HCEC 1CT (cell line): Measurements from ENCODE around the gene RIF1.
A peak's percentile ranks its signal among the peaks of the same experiment; 100 is the strongest.
"Not testable (repeated sequence)": the region's sequence is repeated elsewhere in the genome, so short reads cannot be mapped to it uniquely, and the experiment has no call there.

Experiments used
- DNase-seq: peaks from one replicate; pipeline ENCODE4 v3.0.0-alpha.2; 2017

The RIF1 gene

GRCh38 chr2:151409601-151410484, at the start of gene RIF1:
Gene RIF1, plus strand, starts transcription at chr2:151409902. Its CDS starts 522 bp downstream, at chr2:151410424.
- DNase-seq: peak; percentile 98

- DNase-seq: no peak
These were observed 47.9 kb upstream of the RIF1 start for GRCh38 chr2:151361674-151362370.

GRCh38 chr2:151363709-151364108, 46.0 kb upstream of the RIF1 start:
- DNase-seq: no peak

- no peak for DNase-seq
These were observed 42.1 kb upstream of the RIF1 start for GRCh38 chr2:151367571-151367970.

- DNase-seq: peak; percentile 90
These were observed 35.3 kb upstream of the RIF1 start for GRCh38 chr2:151374436-151374835.

- peak; percentile 45 for DNase-seq
These were observed 30.5 kb upstream of the RIF1 start for GRCh38 chr2:151379169-151379568.

GRCh38 chr2:151380580-151381235, 29.0 kb upstream of the RIF1 start:
- no peak for DNase-seq

- DNase-seq: peak; percentile 48
These were observed 28.4 kb upstream of the RIF1 start for GRCh38 chr2:151381266-151381665.

GRCh38 chr2:151388011-151388410, 21.7 kb upstream of the RIF1 start:
- no peak for DNase-seq

GRCh38 chr2:151391436-151391835, 18.3 kb upstream of the RIF1 start:
- DNase-seq: no peak

GRCh38 chr2:151394509-151394908, 15.2 kb upstream of the RIF1 start:
- no peak for DNase-seq

- DNase-seq: no peak
These were observed 14.0 kb upstream of the RIF1 start for GRCh38 chr2:151395509-151396374.

- no peak for DNase-seq
These were observed 9.7 kb upstream of the RIF1 start for GRCh38 chr2:151399981-151400380.

GRCh38 chr2:151401149-151401548, 8.6 kb upstream of the RIF1 start:
- DNase-seq: no peak

GRCh38 chr2:151403914-151404313, 5.8 kb upstream of the RIF1 start:
- DNase-seq: no peak

GRCh38 chr2:151405376-151405775, 4.3 kb upstream of the RIF1 start:
- DNase-seq: no peak

- no peak for DNase-seq
These were observed 2.4 kb upstream of the RIF1 start for GRCh38 chr2:151407281-151407680.

- DNase-seq: no peak
These were observed 708 bp upstream of the RIF1 start for GRCh38 chr2:151408788-151409600.

GRCh38 chr2:151410485-151410834, 758 bp downstream of the RIF1 start:
- peak; percentile 16 for DNase-seq

- DNase-seq: no peak
These were observed 7.9 kb downstream of the RIF1 start for GRCh38 chr2:151417650-151418049.

GRCh38 chr2:151421681-151422080, 12.0 kb downstream of the RIF1 start:
- DNase-seq: not testable (repeated sequence)

GRCh38 chr2:151422917-151423439, 13.3 kb downstream of the RIF1 start:
- DNase-seq: no peak
